Astrocyte (in vitro differentiated cells and primary cell): Measurements from ENCODE around the gene PLA2G4E.

Experiments
- CTCF ChIP-seq: IDR thresholded peaks from 2 replicates; pipeline ENCODE4 v1.5.1; 2011; ENCODE audit warnings: low read depth, mild to moderate bottlenecking, inconsistent platforms, low read length, moderate library complexity; ENCODE audit not compliant: insufficient read depth
- EZH2 ChIP-seq: IDR thresholded peaks from 2 replicates; pipeline ENCODE4 v1.6.1; 2012; ENCODE audit warnings: mild to moderate bottlenecking, low read length, inconsistent platforms; ENCODE audit not compliant: insufficient read depth

DNA sequence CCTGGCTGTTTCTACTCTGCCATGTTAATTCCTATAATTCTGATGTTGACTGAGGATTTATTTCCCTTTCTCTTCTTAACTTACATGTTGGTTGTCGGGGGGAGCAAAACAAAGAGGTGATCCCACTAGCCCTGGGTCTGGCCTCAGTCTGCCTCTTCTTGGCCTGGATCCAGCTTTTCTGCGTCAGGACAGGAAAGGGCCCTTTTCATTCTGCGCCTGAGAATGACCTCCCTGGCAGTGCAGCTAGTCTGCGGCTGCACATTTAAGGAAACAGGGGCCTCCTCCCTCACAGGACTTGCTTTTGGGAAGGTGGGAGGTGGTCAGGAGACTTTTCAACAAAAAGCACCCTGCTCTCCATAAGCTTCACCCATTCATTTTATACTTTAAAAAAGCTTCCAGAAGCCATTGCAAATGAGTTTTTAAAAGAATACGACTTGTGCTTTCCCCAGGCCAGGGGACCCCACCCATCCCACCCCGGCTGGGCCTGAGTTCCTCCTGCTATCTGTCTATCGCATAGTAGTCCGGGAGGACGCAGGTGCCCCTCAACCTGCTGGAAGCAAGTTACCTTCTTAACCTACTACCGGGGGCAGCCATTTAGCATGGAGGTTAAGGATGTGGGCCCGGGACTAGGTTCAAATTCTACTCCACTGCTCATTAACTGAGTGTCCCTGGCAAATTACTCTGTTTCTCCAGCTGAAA, 27.2 kb downstream of the PLA2G4E start:
- TF ChIP-seq EZH2 (no peak), CTCF (no peak)
